Erythroblast (primary cell): ENCODE data around the gene CHAC1.
A peak's percentile ranks its signal among the peaks of the same experiment; 100 is the strongest.

Experiments
- DNase-seq, 2 experiments: peaks; one replicate each; lab custom pipeline; 2025; lab: John Stamatoyannopoulos, UW
- GATA1 ChIP-seq: IDR thresholded peaks from 2 replicates; pipeline ENCODE4 v1.6.1; 2011; ENCODE audit warnings: low read depth, mild to moderate bottlenecking, control low read depth, low read length, moderate library complexity
- POLR2A ChIP-seq: IDR thresholded peaks from 2 replicates; pipeline ENCODE4 v1.6.1; 2011; ENCODE audit warnings: mild to moderate bottlenecking, low read length

The CHAC1 gene

GRCh38 chr15:40949756-40950207 is 3.5 kb upstream of the CHAC1 start:
- peak in 1 of 2 experiments; percentile 24 for DNase-seq
- TF ChIP-seq POLR2A (no peak), GATA1 (no peak)

DNA sequence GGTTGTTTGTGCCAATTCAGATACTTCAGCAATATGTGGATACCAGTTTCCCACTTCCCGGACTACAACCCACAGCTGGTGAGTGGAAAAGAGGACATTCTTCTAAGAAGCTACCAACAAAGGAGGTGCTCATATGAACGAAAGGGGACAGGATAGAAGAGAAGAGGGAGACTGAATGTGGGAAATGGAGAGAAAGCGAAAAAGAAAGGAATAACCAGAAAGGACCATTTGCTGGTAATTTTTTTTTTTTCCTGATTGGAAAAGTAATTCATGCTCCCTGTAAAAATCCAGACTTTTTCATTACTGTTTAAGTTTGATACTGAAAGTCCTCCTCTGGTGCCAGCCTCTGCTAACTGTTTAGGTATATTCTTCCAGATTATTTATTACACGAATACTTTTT is 1.5 kb upstream of the CHAC1 start:
- TF ChIP-seq GATA1 (no peak), POLR2A (no peak)
- no peak for DNase-seq

DNA sequence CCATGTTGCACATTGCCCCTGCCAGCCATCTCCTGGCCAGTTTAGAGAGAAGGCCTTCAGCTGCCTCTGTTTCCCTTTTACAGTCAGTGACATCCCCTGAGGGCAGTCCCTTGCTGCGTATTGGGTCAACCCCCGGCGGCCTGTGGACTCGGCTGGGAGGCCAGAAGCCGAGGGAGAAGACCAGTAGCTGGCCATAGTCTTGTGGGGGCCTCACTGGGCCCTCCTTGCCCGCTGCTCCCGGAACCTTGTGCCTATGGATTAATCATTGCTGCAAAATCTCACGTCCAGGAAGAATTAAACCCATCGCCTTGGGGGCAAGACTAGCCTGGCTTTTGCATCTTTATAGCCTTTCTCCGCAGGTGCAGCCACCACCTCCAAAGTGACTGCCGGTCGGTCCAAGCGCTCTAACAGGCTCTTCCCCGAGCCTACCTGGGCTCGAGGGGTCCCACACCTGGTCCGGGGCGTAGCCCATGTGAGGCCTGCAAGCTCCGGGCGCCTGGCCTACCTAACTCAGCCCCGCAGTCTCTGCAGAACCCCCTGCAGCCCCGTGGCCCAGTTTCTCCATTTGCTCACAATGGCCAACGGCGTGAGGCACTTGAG is 870 bp upstream of the CHAC1 start:
- no peak for TF ChIP-seq GATA1
- no peak for TF ChIP-seq POLR2A
- peak in 1 of 2 experiments; percentile 38 for DNase-seq

- no peak for TF ChIP-seq GATA1
- DNase-seq = no peak
These were observed 423 bp downstream of the CHAC1 start for GRCh38 chr15:40953713-40954074.

GRCh38 chr15:40954158-40954848 is 1.0 kb downstream of the CHAC1 start:
- DNase-seq = peak in 1 of 2 experiments; percentile 57

GRCh38 chr15:40955141-40955903 is 2.1 kb downstream of the CHAC1 start:
- DNase-seq = no peak
- TF ChIP-seq GATA1 (no peak), POLR2A (no peak)

GRCh38 chr15:40955930-40956540 is 2.8 kb downstream of the CHAC1 start:
- no peak for TF ChIP-seq GATA1
- TF ChIP-seq POLR2A = no peak
- DNase-seq = no peak

- TF ChIP-seq GATA1 (no peak), POLR2A (no peak)
- no peak for DNase-seq
These were observed 3.3 kb downstream of the CHAC1 start for GRCh38 chr15:40956541-40956982.

GRCh38 chr15:40957041-40957555 is 3.8 kb downstream of the CHAC1 start:
- TF ChIP-seq GATA1 = no peak
- no peak for TF ChIP-seq POLR2A
- no peak for DNase-seq

DNA sequence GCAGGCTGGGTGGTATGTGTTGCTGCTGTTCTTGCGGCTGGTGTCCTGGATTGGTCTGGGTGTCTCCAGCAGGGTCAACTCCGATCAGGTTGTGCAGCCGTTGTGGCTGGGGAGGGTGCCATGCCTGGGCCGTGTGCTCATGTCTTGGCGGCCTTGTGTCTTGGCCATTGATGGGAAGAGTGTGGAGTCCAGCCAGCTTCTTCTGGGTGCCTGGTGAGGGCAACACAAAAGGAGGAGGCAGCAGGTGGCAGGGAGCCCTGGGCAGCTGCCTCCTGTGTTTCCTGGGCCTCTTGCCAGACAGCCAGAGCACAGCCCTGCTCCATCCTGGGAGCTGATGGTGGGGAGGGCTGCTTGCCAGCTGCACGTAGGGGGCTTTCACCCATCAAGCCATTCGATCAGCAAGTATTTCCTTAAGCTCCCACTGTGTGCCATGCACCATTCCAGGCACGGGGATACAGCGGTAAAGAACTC is 4.3 kb downstream of the CHAC1 start:
- no peak for DNase-seq
- TF ChIP-seq POLR2A (peak; percentile 13), GATA1 (no peak)

- TF ChIP-seq GATA1 = no peak
- no peak for TF ChIP-seq POLR2A
- no peak for DNase-seq
These were observed 4.9 kb downstream of the CHAC1 start for GRCh38 chr15:40958146-40958545.

- no peak for DNase-seq
- TF ChIP-seq POLR2A (no peak), GATA1 (no peak)
These were observed 5.5 kb downstream of the CHAC1 start for GRCh38 chr15:40958723-40959122.

DNA sequence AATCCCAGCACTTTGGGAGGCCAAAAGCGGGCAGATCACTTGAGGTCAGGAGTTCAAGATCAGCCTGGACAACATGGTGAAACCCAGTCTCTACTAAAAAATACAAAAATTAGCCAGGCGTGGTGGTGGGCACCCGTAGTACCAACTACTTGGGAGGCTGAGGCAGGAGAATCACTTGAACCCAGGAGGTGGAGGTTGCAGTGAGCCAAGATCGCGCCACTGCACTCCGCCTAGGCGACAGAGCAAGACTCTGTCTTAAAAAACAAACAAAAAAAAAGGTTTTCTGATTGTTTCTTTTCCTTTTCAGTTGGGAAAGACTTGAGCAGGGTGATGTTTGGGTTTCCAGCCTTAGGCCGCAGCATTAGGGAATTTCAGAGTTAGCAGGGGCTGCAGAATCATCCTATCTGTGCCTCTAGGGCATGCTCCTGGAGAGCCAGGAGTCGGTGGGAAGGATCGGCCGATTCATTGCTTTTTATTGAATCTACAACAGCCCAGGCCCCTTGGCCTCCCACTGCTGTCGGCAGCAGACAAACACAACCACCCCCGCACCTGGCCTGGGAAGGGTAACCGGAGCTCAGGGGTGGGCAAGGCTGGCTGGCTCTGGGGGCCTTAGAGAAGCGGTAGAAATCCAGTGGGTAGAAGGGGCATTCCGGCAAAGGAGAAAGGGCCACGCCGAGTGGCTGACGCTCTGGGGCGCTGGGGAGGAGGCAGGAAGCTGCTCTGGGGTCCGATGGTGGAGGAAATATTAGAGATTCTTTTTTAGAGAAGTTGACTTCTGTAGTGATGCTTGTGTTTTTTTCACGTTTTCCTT is 6.3 kb downstream of the CHAC1 start:
- no peak for DNase-seq
- TF ChIP-seq GATA1 (no peak), POLR2A (no peak)
